SK-N-SH treated with all-trans-retinoic acid at 6 μM for 48 hours (cell line): Measurements from ENCODE around the gene OS9.

ENCODE experiments used
- ATAC-seq: fragments of 200-7000 bp; cut with Tn5 transposase; 3 replicates; pipeline ENCODE4 v1.9.1; 2020; ENCODE audit warnings: mild to moderate bottlenecking, moderate library complexity
- ARNTL ChIP-seq: fragments of 450-650 bp; formaldehyde crosslinking; IDR thresholded peaks from 2 replicates; pipeline ENCODE4 v1.5.0; 2020; ENCODE audit warnings: low read depth, mild to moderate bottlenecking, moderate library complexity, borderline replicate concordance
- BACH2 ChIP-seq: fragments of 250-450 bp; sonication (Bioruptor Pico); IDR thresholded peaks from 2 replicates; pipeline ENCODE4 v1.9.0; 2021; ENCODE audit warnings: mild to moderate bottlenecking, borderline replicate concordance
- CSDC2 ChIP-seq: fragments of 250-450 bp; sonication (Bioruptor Pico); IDR thresholded peaks from 2 replicates; pipeline ENCODE4 v1.5.0; 2020; ENCODE audit warnings: mild to moderate bottlenecking, moderate library complexity
- ESRRG ChIP-seq: fragments of 250-450 bp; sonication (Bioruptor Pico); IDR thresholded peaks from 2 replicates; pipeline ENCODE4 v1.6.1; 2021; ENCODE audit warnings: mild to moderate bottlenecking
- GLIS3 ChIP-seq: fragments of 250-450 bp; sonication (Bioruptor Pico); IDR thresholded peaks from 2 replicates; pipeline ENCODE4 v1.5.0; 2020; ENCODE audit warnings: mild to moderate bottlenecking, moderate library complexity
- ISL1 ChIP-seq: fragments of 250-450 bp; sonication (Bioruptor Pico); IDR thresholded peaks from 2 replicates; pipeline ENCODE4 v2.1.2; 2022; ENCODE audit warnings: mild to moderate bottlenecking, moderate library complexity
- OSR1 ChIP-seq: fragments of 250-450 bp; sonication (Bioruptor Pico); IDR thresholded peaks from 2 replicates; pipeline ENCODE4 v1.8.0; 2022; ENCODE audit warnings: moderate library complexity, mild to moderate bottlenecking, inconsistent platforms
- POU6F1 ChIP-seq: fragments of 250-450 bp; sonication (Bioruptor Pico); IDR thresholded peaks from 2 replicates; pipeline ENCODE4 v1.8.0; 2021; ENCODE audit warnings: low read depth, mild to moderate bottlenecking, moderate library complexity, borderline replicate concordance
- PPARA ChIP-seq: fragments of 250-450 bp; sonication (Bioruptor Pico); IDR thresholded peaks from 2 replicates; pipeline ENCODE4 v1.5.0; 2020; ENCODE audit warnings: mild to moderate bottlenecking, borderline replicate concordance
- RARB ChIP-seq: fragments of 250-450 bp; sonication (Bioruptor Pico); IDR thresholded peaks from 2 replicates; pipeline ENCODE4 v1.8.0; 2021; ENCODE audit warnings: mild to moderate bottlenecking, moderate library complexity
- SNAI2 ChIP-seq: fragments of 250-450 bp; sonication (Bioruptor Pico); IDR thresholded peaks from 2 replicates; pipeline ENCODE4 v1.5.0; 2020; ENCODE audit warnings: mild to moderate bottlenecking, moderate library complexity
- TCF4 ChIP-seq: fragments of 250-450 bp; sonication (Bioruptor Pico); IDR thresholded peaks from 2 replicates; pipeline ENCODE4 v1.8.0; 2021; ENCODE audit warnings: mild to moderate bottlenecking, moderate library complexity, borderline replicate concordance
- TOX ChIP-seq: fragments of 250-450 bp; sonication (Bioruptor Pico); IDR thresholded peaks from 2 replicates; pipeline ENCODE4 v1.8.0; 2021; ENCODE audit warnings: mild to moderate bottlenecking, moderate library complexity, borderline replicate concordance
- TSHZ2 ChIP-seq: fragments of 250-450 bp; sonication (Bioruptor Pico); IDR thresholded peaks from 2 replicates; pipeline ENCODE4 v1.5.0; 2020; ENCODE audit warnings: mild to moderate bottlenecking, moderate library complexity
- ZC3H10 ChIP-seq: fragments of 250-450 bp; sonication (Bioruptor Pico); IDR thresholded peaks from 2 replicates; pipeline ENCODE4 v1.5.1; 2021; ENCODE audit warnings: mild to moderate bottlenecking, moderate library complexity
- ZFP30 ChIP-seq: fragments of 450-650 bp; formaldehyde crosslinking; IDR thresholded peaks from 2 replicates; pipeline ENCODE4 v1.5.0; 2022; ENCODE audit warnings: mild to moderate bottlenecking, moderate library complexity
- ZNF565 ChIP-seq: fragments of 450-650 bp; formaldehyde crosslinking; conservative IDR thresholded peaks from 2 replicates; pipeline ENCODE4 v1.5.0; 2020; ENCODE audit warnings: low read depth, mild to moderate bottlenecking, moderate library complexity
- ZNF70 ChIP-seq: fragments of 450-650 bp; formaldehyde crosslinking; IDR thresholded peaks from 2 replicates; pipeline ENCODE4 v1.5.0; 2020; ENCODE audit warnings: mild to moderate bottlenecking, moderate library complexity
- ZNF8 ChIP-seq: fragments of 450-650 bp; formaldehyde crosslinking; IDR thresholded peaks from 2 replicates; pipeline ENCODE4 v1.5.0; 2020; ENCODE audit warnings: mild to moderate bottlenecking, moderate library complexity
- TF ChIP-seq, protein P1 (sequence below): fragments of 250-450 bp; sonication (Bioruptor Pico); IDR thresholded peaks from 2 replicates; pipeline ENCODE4 v1.5.1; 2021; ENCODE audit warnings: mild to moderate bottlenecking, moderate library complexity
- TF ChIP-seq, protein P2 (sequence below): fragments of 250-450 bp; sonication (Bioruptor Pico); IDR thresholded peaks from 2 replicates; pipeline ENCODE4 v1.5.1; 2020; ENCODE audit warnings: low read depth, mild to moderate bottlenecking, moderate library complexity
- TF ChIP-seq, protein P3 (sequence below): fragments of 250-450 bp; sonication (Bioruptor Pico); IDR thresholded peaks from 2 replicates; pipeline ENCODE4 v1.8.0; 2020; ENCODE audit warnings: mild to moderate bottlenecking, moderate library complexity, borderline replicate concordance

Gene OS9

DNA sequence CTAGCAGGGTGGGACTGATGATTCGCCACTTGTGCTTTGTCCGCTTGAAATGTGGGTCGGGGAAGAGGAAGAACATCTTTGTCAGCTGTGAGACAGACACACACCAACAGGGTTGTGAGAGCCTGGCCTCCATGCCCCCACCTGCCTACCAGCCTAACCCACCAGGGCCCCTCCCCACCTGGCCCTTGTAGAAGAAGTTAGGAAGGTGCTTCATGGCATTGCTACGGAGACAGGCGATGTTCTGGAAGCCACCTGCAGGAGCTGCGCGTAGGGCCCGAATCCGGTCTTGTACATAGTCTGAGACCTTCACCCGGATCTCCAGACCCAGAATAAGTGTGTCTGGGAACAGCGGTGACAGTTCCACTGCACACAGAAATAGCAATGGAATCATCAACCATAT lies 75.7 kb downstream of the OS9 start:
- no peak for ATAC-seq
- TF ChIP-seq PPARA (CRISPR knock-in tag) (no peak), TCF4 (CRISPR knock-in tag) (no peak), BACH2 (CRISPR knock-in tag) (no peak)
- TF ChIP-seq, protein P1, sequence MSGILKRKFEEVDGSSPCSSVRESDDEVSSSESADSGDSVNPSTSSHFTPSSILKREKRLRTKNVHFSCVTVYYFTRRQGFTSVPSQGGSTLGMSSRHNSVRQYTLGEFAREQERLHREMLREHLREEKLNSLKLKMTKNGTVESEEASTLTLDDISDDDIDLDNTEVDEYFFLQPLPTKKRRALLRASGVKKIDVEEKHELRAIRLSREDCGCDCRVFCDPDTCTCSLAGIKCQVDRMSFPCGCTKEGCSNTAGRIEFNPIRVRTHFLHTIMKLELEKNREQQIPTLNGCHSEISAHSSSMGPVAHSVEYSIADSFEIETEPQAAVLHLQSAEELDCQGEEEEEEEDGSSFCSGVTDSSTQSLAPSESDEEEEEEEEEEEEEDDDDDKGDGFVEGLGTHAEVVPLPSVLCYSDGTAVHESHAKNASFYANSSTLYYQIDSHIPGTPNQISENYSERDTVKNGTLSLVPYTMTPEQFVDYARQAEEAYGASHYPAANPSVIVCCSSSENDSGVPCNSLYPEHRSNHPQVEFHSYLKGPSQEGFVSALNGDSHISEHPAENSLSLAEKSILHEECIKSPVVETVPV (CRISPR knock-in tag) = no peak

- ATAC-seq = no peak
- TF ChIP-seq CSDC2 (CRISPR knock-in tag) (no peak), GLIS3 (CRISPR knock-in tag) (no peak), ESRRG (CRISPR knock-in tag) (no peak), TSHZ2 (CRISPR knock-in tag) (no peak), ZFP30 (CRISPR knock-in tag) (no peak), ZC3H10 (CRISPR knock-in tag) (no peak), ARNTL (CRISPR knock-in tag) (no peak), ISL1 (CRISPR knock-in tag) (no peak), OSR1 (CRISPR knock-in tag) (no peak), ZNF565 (CRISPR knock-in tag) (no peak), ZNF70 (CRISPR knock-in tag) (no peak), POU6F1 (no peak), ZNF8 (CRISPR knock-in tag) (no peak), BACH2 (CRISPR knock-in tag) (no peak), SNAI2 (CRISPR knock-in tag) (no peak), TCF4 (CRISPR knock-in tag) (no peak), RARB (no peak), TOX (no peak)
- TF ChIP-seq, protein P2, sequence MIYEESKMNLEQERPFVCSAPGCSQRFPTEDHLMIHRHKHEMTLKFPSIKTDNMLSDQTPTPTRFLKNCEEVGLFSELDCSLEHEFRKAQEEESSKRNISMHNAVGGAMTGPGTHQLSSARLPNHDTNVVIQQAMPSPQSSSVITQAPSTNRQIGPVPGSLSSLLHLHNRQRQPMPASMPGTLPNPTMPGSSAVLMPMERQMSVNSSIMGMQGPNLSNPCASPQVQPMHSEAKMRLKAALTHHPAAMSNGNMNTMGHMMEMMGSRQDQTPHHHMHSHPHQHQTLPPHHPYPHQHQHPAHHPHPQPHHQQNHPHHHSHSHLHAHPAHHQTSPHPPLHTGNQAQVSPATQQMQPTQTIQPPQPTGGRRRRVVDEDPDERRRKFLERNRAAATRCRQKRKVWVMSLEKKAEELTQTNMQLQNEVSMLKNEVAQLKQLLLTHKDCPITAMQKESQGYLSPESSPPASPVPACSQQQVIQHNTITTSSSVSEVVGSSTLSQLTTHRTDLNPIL (CRISPR knock-in tag) = no peak
- TF ChIP-seq, protein P3, sequence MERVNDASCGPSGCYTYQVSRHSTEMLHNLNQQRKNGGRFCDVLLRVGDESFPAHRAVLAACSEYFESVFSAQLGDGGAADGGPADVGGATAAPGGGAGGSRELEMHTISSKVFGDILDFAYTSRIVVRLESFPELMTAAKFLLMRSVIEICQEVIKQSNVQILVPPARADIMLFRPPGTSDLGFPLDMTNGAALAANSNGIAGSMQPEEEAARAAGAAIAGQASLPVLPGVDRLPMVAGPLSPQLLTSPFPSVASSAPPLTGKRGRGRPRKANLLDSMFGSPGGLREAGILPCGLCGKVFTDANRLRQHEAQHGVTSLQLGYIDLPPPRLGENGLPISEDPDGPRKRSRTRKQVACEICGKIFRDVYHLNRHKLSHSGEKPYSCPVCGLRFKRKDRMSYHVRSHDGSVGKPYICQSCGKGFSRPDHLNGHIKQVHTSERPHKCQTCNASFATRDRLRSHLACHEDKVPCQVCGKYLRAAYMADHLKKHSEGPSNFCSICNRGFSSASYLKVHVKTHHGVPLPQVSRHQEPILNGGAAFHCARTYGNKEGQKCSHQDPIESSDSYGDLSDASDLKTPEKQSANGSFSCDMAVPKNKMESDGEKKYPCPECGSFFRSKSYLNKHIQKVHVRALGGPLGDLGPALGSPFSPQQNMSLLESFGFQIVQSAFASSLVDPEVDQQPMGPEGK (CRISPR knock-in tag) = no peak
- TF ChIP-seq, all 23 proteins: peak for 0
Measured at GRCh38 chr12:57770734-57771133, 76.8 kb downstream of the OS9 start.
